GM12878 (cell line): ENCODE results near the gene FAM50A. TPM values are rescaled to one million over a fixed set of nuclear protein-coding genes. Genes with fewer than 3 reads are reported as not detected.

Experiments used
- ATAC-seq: fragments of 200-7000 bp; cut with Tn5 transposase; 3 replicates; pipeline ENCODE4 v1.9.1; 2020; ENCODE audit warnings: mild to moderate bottlenecking, moderate library complexity
- BruUV-seq: library from RNA; stranded (reverse); fragments of 400-500 nt; replicated peaks from 2 replicates; lab custom pipeline; 2021; lab: Mats Ljungman, UMichigan
- CTCF ChIA-PET: fragments of 300-600 bp; sonication (Branson Sonifier 250); formaldehyde crosslinking; extraction: SDS; loops from one replicate; lab custom pipeline; 2021; ENCODE audit warnings: inconsistent platforms; lab: Yijun Ruan, JAX
- POLR2A ChIA-PET: fragments of 350-600 bp; formaldehyde crosslinking; extraction: SDS; loops from one replicate; lab custom pipeline; 2021; ENCODE audit warnings: inconsistent platforms; lab: Charles Lee
- RAD21 ChIA-PET: fragments of 300-600 bp; sonication (Branson Sonifier 250); formaldehyde crosslinking; loops from one replicate; lab custom pipeline; 2023; ENCODE audit warnings: antibody characterized with exemption; ENCODE audit not compliant: unreplicated experiment; lab: Charles Lee
- SMC1A ChIA-PET: fragments of 300-600 bp; sonication (Branson Sonifier 250); formaldehyde crosslinking; loops from one replicate; lab custom pipeline; 2023; ENCODE audit not compliant: unreplicated experiment, uncharacterized antibody; lab: Charles Lee
- DNase-seq: peaks from one replicate; pipeline ENCODE4 v3.0.0-alpha.2; 2011; ENCODE audit warnings: low read depth, low spot score
- FAIRE-seq: peaks from 3 replicates; lab custom pipeline; 2011; peaks lifted over from hg19 to GRCh38; lab: Jason Lieb, UNC
- H2AFZ ChIP-seq: 2 replicates; pipeline ENCODE4 v1.6.0; 2011; ENCODE audit warnings: low read depth, low read length, control low read depth; ENCODE audit not compliant: control insufficient read depth
- H3K27ac ChIP-seq: 2 replicates; pipeline ENCODE4 v1.5.1; 2011; ENCODE audit warnings: control low read depth; ENCODE audit not compliant: control insufficient read depth, insufficient read depth
- H3K27me3 ChIP-seq, 2 experiments: replicated peaks in 1 of 2; 2 replicates each; pipeline versions ENCODE4 v1.6.0 to v1.6.1; 2011; ENCODE audit warnings: low read length in 1 of 2; ENCODE audit not compliant: control insufficient read depth in 2 of 2, insufficient read depth in 2 of 2
- H3K36me3 ChIP-seq, 2 experiments: 2 replicates each; pipeline ENCODE4 v1.5.1; 2011; ENCODE audit warnings: low read length in 1 of 2; ENCODE audit not compliant: control insufficient read depth in 2 of 2, insufficient read depth in 2 of 2
- H3K4me1 ChIP-seq: 2 replicates; pipeline ENCODE4 v1.6.1; 2011; ENCODE audit warnings: mild to moderate bottlenecking, low read length, moderate library complexity, mixed read lengths; ENCODE audit not compliant: control insufficient read depth, insufficient read depth
- H3K4me2 ChIP-seq: 2 replicates; pipeline ENCODE4 v1.6.0; 2011; ENCODE audit warnings: control low read depth; ENCODE audit not compliant: control insufficient read depth, insufficient read depth
- H3K4me3 ChIP-seq: fragments of 200-600 bp; sonication (generic); 2 replicates; pipeline ENCODE4 v1.5.1; 2016
- H3K79me2 ChIP-seq: 2 replicates; pipeline ENCODE4 v1.6.0; 2011; ENCODE audit warnings: low read length; ENCODE audit not compliant: control insufficient read depth, insufficient read depth
- H3K9ac ChIP-seq: 2 replicates; pipeline ENCODE4 v1.8.0; 2011; ENCODE audit warnings: low read length, control low read depth, mixed read lengths; ENCODE audit not compliant: control insufficient read depth, insufficient read depth
- H3K9me3 ChIP-seq: replicated peaks from 3 replicates; pipeline ENCODE4 v1.5.1; 2011; ENCODE audit warnings: mild to moderate bottlenecking, low read length; ENCODE audit not compliant: control insufficient read depth, insufficient read depth
- H4K20me1 ChIP-seq: 2 replicates; pipeline ENCODE4 v1.6.0; 2011; ENCODE audit not compliant: control insufficient read depth, insufficient read depth
- CTCF ChIP-seq, 3 experiments: IDR thresholded peaks in 2 of 3; conservative IDR thresholded peaks in 1 of 3; 2 replicates each; pipeline ENCODE4 v1.5.1; 2011; ENCODE audit warnings: low read depth in 3 of 3, low read length in 3 of 3, mild to moderate bottlenecking in 3 of 3, control low read depth in 2 of 3, moderate library complexity in 2 of 3, inconsistent platforms in 1 of 3, mixed read lengths in 1 of 3; ENCODE audit not compliant: control insufficient read depth in 2 of 3, insufficient read depth in 1 of 3; ENCODE audit errors: extremely low read depth in 1 of 3
- IRF4 ChIP-seq: IDR thresholded peaks from 2 replicates; pipeline ENCODE4 v1.6.1; 2011; ENCODE audit warnings: low read depth, low read length
- MAX ChIP-seq: IDR thresholded peaks from 2 replicates; pipeline ENCODE4 v1.6.1; 2012; ENCODE audit warnings: low read depth, low read length, improper control_type of control experiment
- SMARCA5 ChIP-seq: fragments of 450-650 bp; IDR thresholded peaks from 2 replicates; pipeline ENCODE4 v1.6.1; 2017; ENCODE audit warnings: mild to moderate bottlenecking
- STAT1 ChIP-seq: fragments of 450-650 bp; conservative IDR thresholded peaks from 2 replicates; pipeline ENCODE4 v1.6.1; 2014; ENCODE audit warnings: antibody characterized with exemption, mild to moderate bottlenecking
- ZNF622 ChIP-seq: fragments of 450-650 bp; IDR thresholded peaks from 2 replicates; pipeline ENCODE4 v1.6.1; 2017; ENCODE audit warnings: mild to moderate bottlenecking, inconsistent platforms
- WGBS: methylation state at CpG from one replicate; pipeline ENCODE4 v1.1.6; 2016; ENCODE audit warnings: low lambda C conversion rate; ENCODE audit not compliant: insufficient replicate concordance, insufficient coverage; ENCODE audit errors: missing lambda C conversion rate; 5-methylcytosine and 5-hydroxymethylcytosine counted together
- in situ Hi-C: fragments of 300-500 bp; cut with MboI; formaldehyde crosslinking; loops from 9 replicates; pipeline ENCODE4 v1.14.3; 2018; ENCODE audit warnings: mixed read lengths
- intact Hi-C: fragments of 100-400 bp; cut with micrococcal nuclease; formaldehyde crosslinking; loops from one replicate; pipeline ENCODE4 v1.14.2; 2022; ENCODE audit not compliant: unreplicated experiment
- polyA plus RNA-seq, 11 experiments: library from polyadenylated mRNA; depleted of rRNA in 4 of 11; unstranded in 6 of 11; stranded (reverse) in 5 of 11; fragments of >200 nt; fragmentation: Nextera tagmentation in 4 of 11; fragmentation: Illumina TruSeq in 1 of 11; extraction: Ambion mirVana in 4 of 11; extraction: Trizol in 1 of 11; gene quantifications; 1 replicate in 1 of 11; 2 replicates in 10 of 11; pipeline versions ENCODE4 v1.2.1 to v1.2.3, GENCODE V29; 2011 to 2016; ENCODE audit warnings: inconsistent platforms in 2 of 11, missing spikeins in 2 of 11, low read depth in 1 of 11
- total RNA-seq, 4 experiments: library from RNA; depleted of rRNA in 3 of 4; stranded (reverse); fragments of >200 nt in 3 of 4; fragmentation: Illumina TruSeq in 1 of 4; extraction: Trizol in 1 of 4; gene quantifications; 2 replicates each; pipeline versions ENCODE4 v1.2.1 to v1.2.3, GENCODE V29; 2013 to 2021

The FAM50A gene
- total and polyA plus RNA-seq, 10 of the 15 experiments (the other 5 are each of a cell fraction or from before 2014, with no cell fraction given) = 4.2 to 46.7 (median 34.6) TPM

- FAIRE-seq (no peak), ATAC-seq (no peak), DNase-seq (no peak)
- Histone ChIP-seq H3K4me1 (no peaks in the 10 kb centered on the region), H2AFZ (no peak overlapping the region), H4K20me1 (no peaks in the 10 kb centered on the region), H3K4me3 (no peak overlapping the region), H3K27me3 (no peaks in the 10 kb centered on the region), H3K4me2 (no peak overlapping the region), H3K79me2 (no peaks in the 10 kb centered on the region), H3K9ac (no peak overlapping the region), H3K27ac (no peak overlapping the region), H3K9me3 (no peaks in the 10 kb centered on the region; the same call in 2 of the 3 replicates), H3K36me3 (peaks cover 0 to 2% of the 10 kb centered on the region in 2 experiments; a peak in 2 of 4 replicates)
- 96% methylated on average over 9 of the region's 9 CpGs for WGBS
- ChIA-PET CTCF (no interaction called here), RAD21 (no interaction called here), SMC1A (no interaction called here), POLR2A (interaction anchor here (1.2 kb wide), 1 partner anchor 22 kb away, joined by 3 read pairs; no protein-coding TSS in a partner anchor)
- BruUV-seq = no TSS peak
- in situ Hi-C loops = no loop called here
- TF ChIP-seq MAX (no peak), IRF4 (no peak), ZNF622 (no peak), CTCF (IDR thresholded peaks at IDR 0.05 in 2 of 3, conservative IDR thresholded peaks at IDR 0.05 in 1 of 3; ENCODE audit: control insufficient read depth in 2 of 3, extremely low read depth in 1 of 3, insufficient read depth in 1 of 3, low read depth in 3 of 3, low read length in 3 of 3) (no peak), STAT1 (no peak), SMARCA5 (no peak)
- intact Hi-C loops = no loop called here
These were observed 8.9 kb downstream of the FAM50A start for GRCh38 chrX:154452823-154453222.
